PC-3 (cell line): Measurements from ENCODE around the gene PRKAR1B.

Experiments
- CTCF ChIP-seq: fragments of 300-600 bp; sonication (generic); conservative IDR thresholded peaks from 2 replicates; pipeline ENCODE4 v1.5.1; 2017; ENCODE audit warnings: antibody characterized with exemption, low read depth, mild to moderate bottlenecking, low read length
- EZH2 ChIP-seq: fragments of 300-600 bp; sonication (generic); IDR thresholded peaks from one replicate; pipeline ENCODE4 v1.6.1; 2017; ENCODE audit warnings: antibody characterized with exemption, mild to moderate bottlenecking, low read length; ENCODE audit not compliant: unreplicated experiment
- EZH2phosphoT487 ChIP-seq: fragments of 300-600 bp; sonication (generic); IDR thresholded peaks from 2 replicates; pipeline ENCODE4 v1.6.1; 2018; ENCODE audit warnings: mild to moderate bottlenecking, antibody characterized with exemption, low read length, borderline replicate concordance

- TF ChIP-seq CTCF (no peak), EZH2 (no peak), EZH2phosphoT487 (no peak)
Measured at GRCh38 chr7:587767-588166, 139.3 kb downstream of the PRKAR1B start.
